Activated CD8-positive, alpha-beta T cell treated with anti-CD3 and anti-CD28 coated beads for 36 hours (primary cell): ENCODE results near the gene SEMA5B. TPM values are rescaled to one million over a fixed set of nuclear protein-coding genes. Genes with fewer than 3 reads are reported as not detected.

Source experiments
- ATAC-seq: fragments of 200-7000 bp; cut with Tn5 transposase; one replicate; pipeline ENCODE4 v1.10.0; 2021; ENCODE audit warnings: mild to moderate bottlenecking, moderate library complexity
- CTCF ChIA-PET: fragments of 350-600 bp; sonication (Branson Sonifier 250); formaldehyde crosslinking; loops from one replicate; lab custom pipeline; 2021; ENCODE audit warnings: antibody characterized with exemption; lab: Charles Lee
- POLR2A ChIA-PET: fragments of 350-600 bp; sonication (Branson Sonifier 250); formaldehyde crosslinking; loops from one replicate; lab custom pipeline; 2021; ENCODE audit warnings: antibody characterized with exemption; lab: Charles Lee
- DNase-seq: peaks from one replicate; pipeline ENCODE4 v3.0.0-alpha.2; 2020
- H3K27ac Mint-ChIP-seq: one replicate; pipeline ENCODE4 v1.8.0; 2021; ENCODE audit warnings: mild to moderate bottlenecking, mixed read lengths
- H3K27me3 Mint-ChIP-seq: one replicate; pipeline ENCODE4 v1.8.0; 2021; ENCODE audit warnings: mixed read lengths
- H3K36me3 Mint-ChIP-seq: one replicate; pipeline ENCODE4 v1.8.0; 2021; ENCODE audit warnings: low read depth, mixed read lengths
- H3K4me1 Mint-ChIP-seq: one replicate; pipeline ENCODE4 v1.8.0; 2021; ENCODE audit warnings: low read depth, mixed read lengths
- H3K4me3 Mint-ChIP-seq: one replicate; pipeline ENCODE4 v1.8.0; 2021; ENCODE audit warnings: mild to moderate bottlenecking, moderate library complexity, mixed read lengths
- H3K9me3 Mint-ChIP-seq: one replicate; pipeline ENCODE4 v1.8.0; 2021; ENCODE audit warnings: mixed read lengths
- intact Hi-C: fragments of 100-400 bp; cut with micrococcal nuclease; formaldehyde crosslinking; loops from one replicate; pipeline ENCODE4 v1.10.0; 2022
- total RNA-seq, 2 experiments: library from RNA; stranded (reverse); gene quantifications; one replicate each; pipeline ENCODE4 v1.2.3, GENCODE V29; 2021
- TF ChIP-seq, protein P1 (sequence below): fragments of 200-600 bp; IDR thresholded peaks from one replicate; pipeline ENCODE4 v1.8.0; 2022; ENCODE audit warnings: antibody characterized with exemption, mild to moderate bottlenecking

SEMA5B gene
- total RNA-seq, 2 experiments from 2014 or later = not detected

DNA sequence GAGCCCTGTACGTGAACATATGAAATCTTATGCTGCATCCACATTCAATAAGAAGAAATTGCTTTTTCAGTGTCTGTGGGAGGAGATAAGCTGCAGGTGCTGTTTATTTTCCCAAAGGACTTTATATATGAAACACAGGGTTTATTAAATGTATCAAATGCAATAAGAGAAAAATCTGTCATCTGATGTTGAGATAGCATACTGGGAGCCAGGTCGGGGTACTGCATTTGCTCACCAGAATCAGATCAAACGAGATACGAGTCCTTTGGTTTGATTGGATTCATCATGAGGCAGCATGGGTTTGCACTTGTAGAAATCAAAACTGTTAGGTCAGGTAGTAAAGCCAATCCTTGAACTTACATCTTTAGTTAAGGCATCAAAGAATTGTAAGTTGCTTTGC is 141.3 kb downstream of the SEMA5B start:
- H3K36me3 Mint-ChIP-seq = peaks cover 2% of the 10 kb centered on the region
- no peak overlapping the region for H3K4me3 Mint-ChIP-seq
- no peak for ATAC-seq
- CTCF ChIA-PET = interaction anchor here (0.8 to 1.1 kb wide), 2 partner anchors 29 to 56 kb away, joined by 3 read pairs; no protein-coding TSS in a partner anchor
- DNase-seq = no peak
- H3K27ac Mint-ChIP-seq = no peak overlapping the region
- TF ChIP-seq, protein P1, sequence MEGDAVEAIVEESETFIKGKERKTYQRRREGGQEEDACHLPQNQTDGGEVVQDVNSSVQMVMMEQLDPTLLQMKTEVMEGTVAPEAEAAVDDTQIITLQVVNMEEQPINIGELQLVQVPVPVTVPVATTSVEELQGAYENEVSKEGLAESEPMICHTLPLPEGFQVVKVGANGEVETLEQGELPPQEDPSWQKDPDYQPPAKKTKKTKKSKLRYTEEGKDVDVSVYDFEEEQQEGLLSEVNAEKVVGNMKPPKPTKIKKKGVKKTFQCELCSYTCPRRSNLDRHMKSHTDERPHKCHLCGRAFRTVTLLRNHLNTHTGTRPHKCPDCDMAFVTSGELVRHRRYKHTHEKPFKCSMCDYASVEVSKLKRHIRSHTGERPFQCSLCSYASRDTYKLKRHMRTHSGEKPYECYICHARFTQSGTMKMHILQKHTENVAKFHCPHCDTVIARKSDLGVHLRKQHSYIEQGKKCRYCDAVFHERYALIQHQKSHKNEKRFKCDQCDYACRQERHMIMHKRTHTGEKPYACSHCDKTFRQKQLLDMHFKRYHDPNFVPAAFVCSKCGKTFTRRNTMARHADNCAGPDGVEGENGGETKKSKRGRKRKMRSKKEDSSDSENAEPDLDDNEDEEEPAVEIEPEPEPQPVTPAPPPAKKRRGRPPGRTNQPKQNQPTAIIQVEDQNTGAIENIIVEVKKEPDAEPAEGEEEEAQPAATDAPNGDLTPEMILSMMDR = no peak
- H3K9me3 Mint-ChIP-seq = no peaks in the 10 kb centered on the region
- no peaks in the 10 kb centered on the region for H3K27me3 Mint-ChIP-seq
- peaks cover 12% of the 10 kb centered on the region for H3K4me1 Mint-ChIP-seq
- POLR2A ChIA-PET = no interaction called here
- intact Hi-C loops = no loop called here

DNA sequence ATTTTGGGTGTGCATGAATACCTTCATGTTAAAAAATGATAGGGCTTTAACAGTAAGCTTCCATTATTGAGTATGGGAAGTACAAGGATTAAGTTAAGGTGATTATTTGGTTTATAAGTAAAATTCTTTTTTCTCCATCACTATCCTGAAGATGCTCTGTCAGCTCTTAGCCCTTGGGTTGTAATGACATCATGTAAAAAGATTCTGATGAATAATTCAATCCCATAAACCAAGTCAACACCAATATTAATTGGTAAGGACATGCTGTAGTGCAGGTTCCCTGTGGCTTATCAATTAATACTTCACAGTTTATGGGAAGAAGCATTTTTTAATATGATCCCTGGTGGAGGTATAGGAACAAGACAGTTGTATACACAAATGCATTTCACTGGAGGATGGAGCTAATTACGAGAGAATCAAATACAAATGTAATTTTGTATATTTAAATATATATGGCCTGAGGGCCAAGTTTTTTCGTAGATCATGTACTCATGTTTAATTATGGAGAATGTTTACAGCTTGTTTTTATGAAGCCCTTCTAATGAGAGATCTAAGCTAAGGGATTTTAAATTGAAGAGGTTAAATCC is 145.1 kb downstream of the SEMA5B start:
- no peak for DNase-seq
- Mint-ChIP-seq H3K9me3 (no peaks in the 10 kb centered on the region), H3K36me3 (peaks cover 2% of the 10 kb centered on the region), H3K4me1 (no peaks in the 10 kb centered on the region), H3K27ac (no peak overlapping the region), H3K27me3 (no peaks in the 10 kb centered on the region), H3K4me3 (no peak overlapping the region)
- no peak for ATAC-seq
- TF ChIP-seq, protein P1 = no peak
- ChIA-PET CTCF (interaction anchor here (1.3 kb wide), 1 partner anchor 22 kb away, joined by 3 read pairs; no protein-coding TSS in a partner anchor), POLR2A (no interaction called here)
- intact Hi-C loops = no loop called here

- Mint-ChIP-seq H3K27ac (no peak overlapping the region), H3K27me3 (no peaks in the 10 kb centered on the region), H3K4me1 (peaks cover 5% of the 10 kb centered on the region), H3K4me3 (no peak overlapping the region), H3K36me3 (peaks cover 2% of the 10 kb centered on the region), H3K9me3 (no peaks in the 10 kb centered on the region)
- ATAC-seq (no peak), DNase-seq (no peak)
- intact Hi-C loops = no loop called here
- CTCF ChIA-PET = no interaction called here
- POLR2A ChIA-PET = no interaction called here
- TF ChIP-seq, protein P1 = no peak
These were observed 146.9 kb downstream of the SEMA5B start for GRCh38 chr3:122880624-122881023.

DNA sequence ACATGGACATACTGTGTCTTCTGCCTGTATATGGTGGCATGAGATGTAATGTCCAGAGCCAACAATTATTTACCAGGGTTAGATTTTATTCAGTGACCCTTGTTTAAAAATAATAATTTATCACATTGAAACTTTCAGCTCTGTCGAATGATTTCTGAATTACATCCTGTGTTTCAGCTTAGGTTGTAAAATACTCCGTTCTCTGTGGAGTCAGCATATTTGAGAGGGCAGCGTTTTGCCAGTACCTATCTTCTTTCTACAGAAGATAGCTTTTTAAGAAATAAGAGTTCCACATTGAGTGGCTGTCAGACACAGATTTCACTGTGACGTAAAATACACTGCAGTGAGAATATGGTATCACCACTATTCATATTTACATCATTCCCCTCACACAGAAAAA is 147.4 kb downstream of the SEMA5B start:
- intact Hi-C loops = no loop called here

GRCh38 chr3:122875547-122876127 is 151.9 kb downstream of the SEMA5B start:
- no peaks in the 10 kb centered on the region for H3K27me3 Mint-ChIP-seq
- DNase-seq (no peak), ATAC-seq (no peak)
- ChIA-PET CTCF (interaction anchor here (1.0 kb wide), 1 partner anchor 8 kb away, joined by 3 read pairs; no protein-coding TSS in a partner anchor), POLR2A (no interaction called here)
- peaks cover 7% of the 10 kb centered on the region for H3K36me3 Mint-ChIP-seq
- peaks cover 11% of the 10 kb centered on the region for H3K4me1 Mint-ChIP-seq
- H3K27ac Mint-ChIP-seq = no peak overlapping the region
- H3K4me3 Mint-ChIP-seq = no peak overlapping the region
- TF ChIP-seq, protein P1 = no peak
- H3K9me3 Mint-ChIP-seq = peaks cover 3% of the 10 kb centered on the region
- intact Hi-C loops = no loop called here

More for the DNA sequence above, 147.4 kb downstream of the SEMA5B start:
- POLR2A ChIA-PET = no interaction called here
- Mint-ChIP-seq H3K4me3 (no peak overlapping the region), H3K36me3 (peaks cover 2% of the 10 kb centered on the region), H3K27ac (no peak overlapping the region), H3K27me3 (no peaks in the 10 kb centered on the region), H3K4me1 (peaks cover 8% of the 10 kb centered on the region), H3K9me3 (no peaks in the 10 kb centered on the region)
- ATAC-seq (no peak), DNase-seq (no peak)
- TF ChIP-seq, protein P1 = no peak
- CTCF ChIA-PET = no interaction called here
